Esophagus mucosa (tissue), 1 donor: Measurements from ENCODE around the gene NID1. TPM values are rescaled to one million over a fixed set of nuclear protein-coding genes. Genes with fewer than 3 reads are reported as not detected.
"Not testable (repeated sequence)": the region's sequence is repeated elsewhere in the genome, so short reads cannot be mapped to it uniquely, and the experiment has no call there.

Experiments
- ATAC-seq: fragments of 200-7000 bp; cut with Tn5 transposase; one replicate; pipeline ENCODE4 v1.9.1; 2020
- total RNA-seq: library from RNA; stranded (reverse); gene quantifications from one replicate; pipeline ENCODE4 v1.2.4, GENCODE V29; 2023
- donor health status: DM: yes; HTN: yes; CAD: no.

Gene NID1
- total RNA-seq, 1 donor from 2014 or later, result 5.3 TPM

GRCh38 chr1:235933017-235933765, 131.7 kb downstream of the NID1 start:
- ATAC-seq, result peak; percentile 50

GRCh38 chr1:235932090-235932510, 132.8 kb downstream of the NID1 start:
- peak; percentile 52 for ATAC-seq

DNA sequence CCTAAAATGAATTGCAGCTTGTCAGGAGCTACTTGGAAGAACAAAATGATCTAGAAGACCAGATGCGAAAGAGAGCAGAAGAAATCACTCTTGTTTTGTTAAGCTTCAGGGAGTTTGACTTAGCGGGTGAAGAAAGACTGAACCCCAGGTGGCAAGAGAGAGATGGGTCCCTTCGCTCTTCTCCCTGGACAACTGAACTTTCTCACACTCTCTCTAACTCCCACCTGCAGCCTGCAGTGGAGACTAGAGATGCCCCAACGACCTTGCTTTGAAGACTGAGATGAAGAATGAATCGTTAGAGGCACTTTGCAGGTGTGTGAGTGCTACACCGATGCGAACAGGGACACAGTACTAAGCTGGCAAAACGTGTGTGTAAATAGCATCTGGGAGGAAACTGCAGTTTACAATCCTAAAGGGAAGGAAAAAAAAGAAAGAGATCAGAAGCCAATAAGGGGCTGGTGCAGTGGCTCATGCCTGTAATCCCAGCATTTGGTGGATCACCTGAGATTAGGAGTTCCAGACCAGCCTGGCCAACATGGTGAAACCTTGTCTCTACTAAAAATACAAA, 133.6 kb downstream of the NID1 start:
- no peak for ATAC-seq

GRCh38 chr1:235930543-235930942, 134.3 kb downstream of the NID1 start:
- no peak for ATAC-seq

DNA sequence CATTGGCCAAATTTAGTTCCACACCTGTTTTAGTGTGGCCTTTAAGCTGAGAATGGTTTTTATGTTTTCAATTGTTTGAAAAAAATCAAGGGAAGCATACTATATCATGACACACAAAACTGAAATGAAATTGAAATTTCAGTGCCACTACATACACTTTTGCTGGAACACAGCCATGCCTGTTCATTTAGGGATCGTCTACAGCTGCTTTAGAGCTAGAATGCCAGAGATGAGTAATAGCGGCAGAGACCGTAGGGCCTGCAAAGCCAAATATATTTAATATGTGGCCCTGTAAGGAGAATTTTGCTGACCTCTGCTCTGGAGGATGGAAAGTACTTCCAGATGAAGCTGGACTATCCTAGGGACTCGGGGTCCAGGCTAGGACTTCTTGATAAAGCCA, 135.7 kb downstream of the NID1 start:
- ATAC-seq, result peak; percentile 43

GRCh38 chr1:235928197-235928596, 136.7 kb downstream of the NID1 start:
- no peak for ATAC-seq

DNA sequence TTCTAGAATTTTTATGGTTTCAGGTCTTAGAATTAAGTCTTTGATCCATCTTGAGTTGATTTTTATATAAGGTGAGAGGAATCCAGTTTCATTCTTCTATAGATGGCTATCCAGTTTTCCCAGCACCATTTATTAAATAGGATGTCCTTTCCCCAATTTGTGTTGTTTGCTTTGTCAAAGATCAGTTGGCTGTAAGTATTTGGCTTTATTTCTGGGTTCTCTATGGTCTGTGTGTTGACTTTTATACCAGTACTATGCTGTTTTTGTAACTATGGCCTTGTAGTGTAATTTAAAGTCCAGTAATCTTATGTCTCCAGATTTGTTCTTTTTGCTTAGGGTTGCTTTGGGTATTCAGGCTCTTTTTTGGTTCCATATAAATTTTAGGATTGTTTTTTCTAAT, 137.3 kb downstream of the NID1 start:
- ATAC-seq, result not testable (repeated sequence)

Other genes with a start within 250 kb of the NID1 start
- gene LYST, start 198.2 kb downstream of the NID1 start, total RNA-seq, result 19.2 TPM
- 3.8 TPM for gene GPR137B, start 77.4 kb upstream of the NID1 start, total RNA-seq
- gene ERO1B, start 216.9 kb upstream of the NID1 start, total RNA-seq, result 1.1 TPM